Glutamatergic neuron (in vitro differentiated cells): ENCODE measurements around the gene ZNF672. TPM values are rescaled to one million over a fixed set of nuclear protein-coding genes. Genes with fewer than 3 reads are reported as not detected.
A peak's percentile ranks its signal among the peaks of the same experiment; 100 is the strongest.
"Not testable (repeated sequence)": the region's sequence is repeated elsewhere in the genome, so short reads cannot be mapped to it uniquely, and the experiment has no call there.

Experiments
- DNase-seq: peaks from one replicate; pipeline ENCODE4 v3.0.0; 2022
- H3K27ac Mint-ChIP-seq: one replicate; pipeline ENCODE4 v1.8.0; 2020; ENCODE audit warnings: mild to moderate bottlenecking, mixed read lengths, inconsistent platforms; ENCODE audit not compliant: unreplicated experiment
- H3K27me3 Mint-ChIP-seq: one replicate; pipeline ENCODE4 v1.8.0; 2020; ENCODE audit warnings: mild to moderate bottlenecking, moderate library complexity, mixed read lengths, inconsistent platforms; ENCODE audit not compliant: unreplicated experiment
- H3K36me3 Mint-ChIP-seq: one replicate; pipeline ENCODE4 v1.8.0; 2020; ENCODE audit warnings: mild to moderate bottlenecking, mixed read lengths, inconsistent platforms; ENCODE audit not compliant: unreplicated experiment
- H3K4me1 Mint-ChIP-seq: one replicate; pipeline ENCODE4 v1.8.0; 2020; ENCODE audit warnings: mild to moderate bottlenecking, low read depth, mixed read lengths, inconsistent platforms; ENCODE audit not compliant: unreplicated experiment
- H3K4me3 Mint-ChIP-seq: one replicate; pipeline ENCODE4 v1.8.0; 2020; ENCODE audit warnings: mild to moderate bottlenecking, mixed read lengths, inconsistent platforms; ENCODE audit not compliant: unreplicated experiment
- H3K9me3 Mint-ChIP-seq: one replicate; pipeline ENCODE4 v1.8.0; 2020; ENCODE audit warnings: mild to moderate bottlenecking, moderate library complexity, mixed read lengths, inconsistent platforms; ENCODE audit not compliant: unreplicated experiment
- total RNA-seq: library from RNA; stranded (reverse); fragmentation: NEBNext Ultra II Directional; extraction: Animal tissue kit (Norgen Biotek cat#: 25700); gene quantifications from one replicate; pipeline ENCODE4 v1.2.1, GENCODE V29; 2021; ENCODE audit not compliant: unreplicated experiment
- TF ChIP-seq, protein P1 (sequence below): fragments of 200-600 bp; sonication (generic); IDR thresholded peaks from one replicate; pipeline ENCODE4 v1.5.0; 2021; ENCODE audit not compliant: partially characterized antibody, unreplicated experiment

Gene ZNF672
- total RNA-seq, 1 donor from 2014 or later, result 30.5 TPM

DNA sequence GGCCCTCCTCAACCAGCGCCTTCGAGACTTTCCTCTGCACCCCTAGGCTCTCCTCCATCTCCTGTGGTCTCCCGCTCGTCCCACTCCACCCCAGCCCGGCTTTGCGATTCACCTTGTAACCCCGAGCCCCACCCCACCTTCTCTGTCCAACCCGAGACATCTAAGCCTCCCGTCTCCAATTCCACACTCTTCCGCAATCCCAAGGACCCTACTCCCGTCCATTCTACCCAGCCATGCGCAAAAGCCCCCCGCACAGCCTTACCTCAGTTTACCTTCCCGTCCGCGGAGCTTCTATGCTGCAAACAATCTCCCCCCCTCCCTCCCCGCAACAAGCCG is 12.5 kb upstream of the ZNF672 start:
- peak overlapping the region; percentile 94 for H3K4me3 Mint-ChIP-seq
- peak overlapping the region; percentile 98 for H3K27ac Mint-ChIP-seq
- peaks cover 6% of the 10 kb centered on the region for H3K9me3 Mint-ChIP-seq
- peaks cover 10% of the 10 kb centered on the region for H3K36me3 Mint-ChIP-seq
- H3K27me3 Mint-ChIP-seq, result peaks cover 11% of the 10 kb centered on the region
- DNase-seq, result peak; percentile 32
- H3K4me1 Mint-ChIP-seq, result peaks cover 27% of the 10 kb centered on the region
- TF ChIP-seq, protein P1, sequence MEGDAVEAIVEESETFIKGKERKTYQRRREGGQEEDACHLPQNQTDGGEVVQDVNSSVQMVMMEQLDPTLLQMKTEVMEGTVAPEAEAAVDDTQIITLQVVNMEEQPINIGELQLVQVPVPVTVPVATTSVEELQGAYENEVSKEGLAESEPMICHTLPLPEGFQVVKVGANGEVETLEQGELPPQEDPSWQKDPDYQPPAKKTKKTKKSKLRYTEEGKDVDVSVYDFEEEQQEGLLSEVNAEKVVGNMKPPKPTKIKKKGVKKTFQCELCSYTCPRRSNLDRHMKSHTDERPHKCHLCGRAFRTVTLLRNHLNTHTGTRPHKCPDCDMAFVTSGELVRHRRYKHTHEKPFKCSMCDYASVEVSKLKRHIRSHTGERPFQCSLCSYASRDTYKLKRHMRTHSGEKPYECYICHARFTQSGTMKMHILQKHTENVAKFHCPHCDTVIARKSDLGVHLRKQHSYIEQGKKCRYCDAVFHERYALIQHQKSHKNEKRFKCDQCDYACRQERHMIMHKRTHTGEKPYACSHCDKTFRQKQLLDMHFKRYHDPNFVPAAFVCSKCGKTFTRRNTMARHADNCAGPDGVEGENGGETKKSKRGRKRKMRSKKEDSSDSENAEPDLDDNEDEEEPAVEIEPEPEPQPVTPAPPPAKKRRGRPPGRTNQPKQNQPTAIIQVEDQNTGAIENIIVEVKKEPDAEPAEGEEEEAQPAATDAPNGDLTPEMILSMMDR, result no peak

DNA sequence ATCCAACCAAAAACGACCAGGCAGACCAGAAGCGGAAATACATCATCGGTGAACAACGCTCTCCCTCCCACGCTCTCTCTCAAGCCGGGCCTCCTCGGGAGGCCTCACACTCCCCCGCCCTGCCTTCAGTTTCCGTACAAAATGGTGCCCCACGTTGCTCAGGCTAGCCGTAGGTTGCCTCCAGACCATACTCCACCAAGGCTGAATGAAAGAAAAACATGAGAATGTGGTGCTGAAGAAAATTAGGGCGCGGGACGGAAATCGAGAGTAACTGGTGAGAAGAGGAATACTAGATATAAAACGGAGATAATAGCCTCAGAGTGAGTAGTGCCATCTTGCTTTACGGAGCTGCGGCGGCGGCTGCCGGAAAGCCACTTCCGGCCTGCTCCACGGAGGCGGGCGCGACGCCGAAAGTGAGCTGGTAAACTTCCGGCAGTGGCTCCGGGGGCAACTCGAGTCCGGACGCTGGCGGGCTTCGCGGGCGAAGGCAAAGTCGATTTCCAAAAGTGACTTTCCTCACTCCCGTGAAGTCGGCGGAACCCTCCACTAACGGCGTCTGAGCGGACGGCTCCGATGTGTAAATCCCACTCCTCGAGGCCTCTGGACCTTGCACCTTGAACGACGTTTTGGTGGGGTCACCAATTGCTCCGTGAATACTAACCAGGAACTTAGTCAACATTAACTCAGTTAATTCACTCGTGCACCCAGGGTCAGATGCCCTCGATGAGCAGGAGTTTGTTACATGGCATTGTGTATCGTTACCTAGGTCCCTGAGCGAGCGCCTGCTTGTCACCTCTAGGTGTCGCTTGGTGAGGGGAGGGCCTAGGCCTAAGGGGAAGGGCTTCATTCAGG is 11.9 kb upstream of the ZNF672 start, which contains the start of gene SH3BP5L:
SH3BP5L (minus strand) TSS at position 7 of the 852 bp plus-strand sequence. CDS start 980 bp downstream, outside the sequence.
- TF ChIP-seq, protein P1, result peak; percentile 43
- Mint-ChIP-seq H3K36me3 (peaks cover 10% of the 10 kb centered on the region), H3K9me3 (peaks cover 6% of the 10 kb centered on the region), H3K27me3 (peaks cover 11% of the 10 kb centered on the region), H3K4me3 (peak within 1 kb of the TSS; percentile 94), H3K4me1 (peaks cover 27% of the 10 kb centered on the region), H3K27ac (peak within 1 kb of the TSS; percentile 98)
- peak; percentile 90 for DNase-seq

DNA sequence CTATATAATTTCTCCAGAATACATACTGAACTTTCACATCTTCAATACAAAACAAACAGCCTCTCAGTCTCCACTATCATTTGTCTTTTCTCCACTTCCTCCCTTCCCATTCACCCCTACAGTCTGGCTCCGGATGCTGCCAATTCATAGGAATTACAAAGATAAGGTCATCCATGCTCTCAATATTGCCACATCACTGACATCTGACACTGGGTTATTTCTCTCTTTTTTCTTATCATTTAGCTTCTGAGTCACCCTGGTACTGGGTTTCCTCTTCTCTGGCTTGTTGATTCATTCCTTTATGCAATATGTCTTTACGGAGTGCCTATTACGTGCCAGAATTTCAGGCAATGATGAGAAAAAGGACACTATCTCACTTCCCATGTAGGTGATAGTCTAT is 9.2 kb upstream of the ZNF672 start:
- H3K9me3 Mint-ChIP-seq, result peaks cover 6% of the 10 kb centered on the region
- DNase-seq, result no peak
- H3K27me3 Mint-ChIP-seq, result peaks cover 11% of the 10 kb centered on the region
- no peak overlapping the region for H3K27ac Mint-ChIP-seq
- no peak overlapping the region for H3K4me3 Mint-ChIP-seq
- peaks cover 10% of the 10 kb centered on the region for H3K36me3 Mint-ChIP-seq
- TF ChIP-seq, protein P1, result no peak
- peaks cover 18% of the 10 kb centered on the region for H3K4me1 Mint-ChIP-seq

DNA sequence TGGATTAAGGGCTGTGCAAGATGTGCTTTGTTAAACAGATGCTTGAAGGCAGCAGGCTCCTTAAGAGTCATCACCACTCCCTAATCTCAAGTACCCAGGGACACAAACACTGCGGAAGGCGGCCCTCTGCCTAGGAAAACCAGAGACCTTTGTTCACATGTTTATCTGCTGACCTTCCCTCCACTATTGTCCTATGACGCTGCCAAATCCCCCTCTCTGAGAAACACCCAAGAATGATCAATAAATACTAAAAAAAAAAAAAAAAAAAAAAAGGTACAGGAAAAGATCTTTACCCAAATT is 7.4 kb upstream of the ZNF672 start:
- H3K36me3 Mint-ChIP-seq, H3K27me3 Mint-ChIP-seq, H3K4me3 Mint-ChIP-seq, H3K9me3 Mint-ChIP-seq, DNase-seq, H3K27ac Mint-ChIP-seq, H3K4me1 Mint-ChIP-seq: not testable (repeated sequence)

DNA sequence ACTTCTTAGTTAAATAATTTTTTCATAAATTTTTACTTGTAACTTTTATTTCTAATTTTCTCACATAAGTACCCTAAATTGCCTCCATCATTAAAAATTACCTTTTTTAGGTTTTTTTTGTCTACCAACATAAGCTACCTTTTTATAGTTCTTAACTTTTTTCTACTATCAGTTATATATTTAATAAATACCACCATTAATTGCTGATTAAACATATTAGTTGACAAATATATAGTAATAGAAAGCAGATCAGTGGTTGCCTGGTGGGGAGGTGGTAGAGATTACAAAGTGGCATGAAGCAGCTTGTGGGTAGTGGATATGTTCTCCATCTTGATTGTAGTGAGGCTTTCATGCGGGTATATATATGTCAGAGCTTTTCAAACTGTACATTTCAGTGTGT is 6.2 kb upstream of the ZNF672 start:
- no peaks in the 10 kb centered on the region for H3K36me3 Mint-ChIP-seq

More for the DNA sequence above, 6.2 kb upstream of the ZNF672 start:
- no peak overlapping the region for H3K4me3 Mint-ChIP-seq
- DNase-seq, result no peak
- no peaks in the 10 kb centered on the region for H3K9me3 Mint-ChIP-seq
- H3K4me1 Mint-ChIP-seq, result peaks cover 5% of the 10 kb centered on the region
- TF ChIP-seq, protein P1, result no peak
- no peak overlapping the region for H3K27ac Mint-ChIP-seq
- peaks cover under 1% of the 10 kb centered on the region for H3K27me3 Mint-ChIP-seq
